ENCODE measurements around the gene HSPA1L. TPM values are rescaled to one million over a fixed set of nuclear protein-coding genes. Genes with fewer than 3 reads are reported as not detected.

HSPA1L gene
- total RNA-seq, 2 donors from 2014 or later = 1.1 to 1.2 TPM

GRCh38 chr6:31799781-31800180 lies 15.3 kb downstream of the HSPA1L start:
- H3K4me1 ChIP-seq (ENCODE audit: control insufficient read depth in 1 of 2, low read depth in 2 of 2) = peaks cover 15 to 18% of the 10 kb centered on the region in 2 donors
- no peaks in the 10 kb centered on the region for H3K36me3 ChIP-seq
- H3K27ac ChIP-seq = peak overlapping the region; percentile 87 to 89
- no peak overlapping the region for H3K4me3 ChIP-seq
- ATAC-seq (ENCODE audit: insufficient number of reproducible peaks, low FRiP score, low read depth) (peak; percentile 39), DNase-seq (ENCODE audit: low spot score) (no peak)
- no peaks in the 10 kb centered on the region for H3K27me3 ChIP-seq (replicated peaks; ENCODE audit: insufficient read depth)
- TF ChIP-seq CTCF (IDR thresholded peaks at IDR 0.05) = no peak
- no peaks in the 10 kb centered on the region for H3K9me3 ChIP-seq

DNA sequence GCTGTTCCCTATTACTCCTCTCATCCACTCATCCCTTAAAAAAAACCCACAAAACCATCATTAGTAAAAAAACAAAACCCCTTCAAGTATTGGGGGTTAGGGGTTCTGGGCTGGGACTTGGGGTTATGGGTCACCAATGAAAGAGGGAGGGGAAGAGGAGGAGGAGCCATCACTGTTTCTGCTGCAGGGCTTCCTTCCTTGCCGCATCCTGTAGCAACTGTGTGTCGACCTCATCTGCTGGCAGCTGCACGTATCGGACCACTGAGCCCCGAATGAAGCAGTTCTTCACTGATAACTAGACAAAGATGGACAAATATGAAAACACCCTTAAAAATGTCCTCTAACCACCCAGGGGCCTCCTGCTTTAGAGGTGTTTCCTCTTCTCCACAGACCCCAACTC lies 17.5 kb downstream of the HSPA1L start:
- H3K27me3 ChIP-seq (replicated peaks; ENCODE audit: insufficient read depth) = no peaks in the 10 kb centered on the region
- H3K4me3 ChIP-seq = no peak overlapping the region
- DNase-seq (ENCODE audit: low spot score) (no peak), ATAC-seq (ENCODE audit: insufficient number of reproducible peaks, low FRiP score, low read depth) (no peak)
- peak overlapping the region in 1 of 2 donors; percentile 98 for H3K27ac ChIP-seq
- H3K4me1 ChIP-seq (ENCODE audit: control insufficient read depth in 1 of 2, low read depth in 2 of 2) = peaks cover 23 to 28% of the 10 kb centered on the region in 2 donors
- TF ChIP-seq CTCF (IDR thresholded peaks at IDR 0.05) = no peak
- no peaks in the 10 kb centered on the region for H3K9me3 ChIP-seq
- H3K36me3 ChIP-seq = no peaks in the 10 kb centered on the region

DNA sequence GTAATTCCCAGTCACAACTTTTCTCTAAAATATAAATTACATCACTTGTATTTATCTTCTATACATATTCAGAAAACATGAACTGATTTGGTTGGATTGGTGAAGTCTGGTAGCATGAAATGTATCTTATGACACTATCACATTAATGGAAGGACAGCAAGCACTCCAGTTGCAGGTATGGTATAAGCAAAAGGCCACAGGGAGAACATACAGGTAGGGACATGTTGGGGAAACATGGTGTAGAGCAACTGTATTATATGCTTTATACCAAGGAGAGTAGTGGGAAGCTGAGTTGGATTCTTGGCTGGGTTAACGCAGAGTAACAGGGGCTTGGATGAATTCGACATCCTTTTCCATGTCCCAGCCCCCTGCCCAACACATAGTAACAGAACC lies 18.1 kb downstream of the HSPA1L start:
- H3K4me3 ChIP-seq = no peak overlapping the region
- H3K36me3 ChIP-seq = no peaks in the 10 kb centered on the region
- no peak for DNase-seq (ENCODE audit: low spot score)
- no peaks in the 10 kb centered on the region for H3K27me3 ChIP-seq (replicated peaks; ENCODE audit: insufficient read depth)
- no peak for ATAC-seq (ENCODE audit: insufficient number of reproducible peaks, low FRiP score, low read depth)
- H3K4me1 ChIP-seq (ENCODE audit: control insufficient read depth in 1 of 2, low read depth in 2 of 2) = peaks cover 23 to 28% of the 10 kb centered on the region in 2 donors
- no peaks in the 10 kb centered on the region for H3K9me3 ChIP-seq
- H3K27ac ChIP-seq = peak overlapping the region; percentile 14 to 98
- no peak for TF ChIP-seq CTCF (IDR thresholded peaks at IDR 0.05)

DNA sequence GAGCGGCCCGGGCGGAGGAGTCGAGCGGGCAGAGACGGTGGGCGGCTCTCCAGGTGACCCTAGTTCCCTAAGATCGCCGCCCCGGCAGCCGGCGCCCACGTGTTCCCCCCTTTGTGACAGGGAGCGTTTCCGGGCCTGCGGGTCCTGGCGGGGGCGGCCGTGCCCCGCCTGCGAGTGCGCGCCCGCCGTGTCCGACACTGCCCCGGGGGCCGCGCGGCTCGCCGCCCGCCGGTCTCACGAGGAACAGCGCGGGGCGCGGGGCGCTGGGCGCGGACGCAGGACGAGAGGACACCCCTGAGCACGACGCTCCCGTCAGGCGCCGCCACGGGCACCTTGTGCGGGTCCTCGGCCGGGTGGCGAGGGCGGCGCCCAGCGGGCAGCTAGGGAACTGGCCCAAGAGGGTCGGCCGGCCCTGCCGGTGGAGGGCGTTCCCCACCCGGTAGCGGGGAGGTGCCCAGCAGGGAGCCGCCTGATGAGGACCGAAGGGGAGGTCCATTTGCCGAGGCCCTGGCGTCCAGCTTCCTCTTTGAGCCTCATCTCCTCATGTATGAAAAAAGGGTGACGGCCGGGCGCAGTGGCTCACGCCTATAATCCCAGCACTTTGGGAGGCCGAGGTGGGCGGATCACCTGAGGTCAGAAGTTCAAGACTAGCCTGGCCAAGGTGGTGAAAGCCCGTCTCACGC lies 19.3 kb downstream of the HSPA1L start, which contains the start of gene VARS1:
VARS1 (minus strand) TSS at position 137 of the 683 bp plus-strand sequence. CDS start 535 bp downstream, outside the sequence.
- Histone ChIP-seq H3K9me3 (no peaks in the 10 kb centered on the region), H3K27ac (peak within 1 kb of the TSS; percentile 90 to 98), H3K27me3 (replicated peaks; ENCODE audit: insufficient read depth) (no peaks in the 10 kb centered on the region), H3K4me3 (peak within 1 kb of the TSS; percentile 93), H3K4me1 (ENCODE audit: control insufficient read depth in 1 of 2, low read depth in 2 of 2) (peaks cover 23 to 28% of the 10 kb centered on the region in 2 donors), H3K36me3 (peaks cover 4% of the 10 kb centered on the region)
- ATAC-seq (ENCODE audit: insufficient number of reproducible peaks, low FRiP score, low read depth) = peak; percentile 77
- peak; percentile 63 for DNase-seq (ENCODE audit: low spot score)
- TF ChIP-seq CTCF (IDR thresholded peaks at IDR 0.05) = peak; percentile 80

- DNase-seq (ENCODE audit: low spot score) (no peak), ATAC-seq (ENCODE audit: insufficient number of reproducible peaks, low FRiP score, low read depth) (no peak)
- peak overlapping the region; percentile 93 for H3K4me3 ChIP-seq
- H3K4me1 ChIP-seq (ENCODE audit: control insufficient read depth in 1 of 2, low read depth in 2 of 2) = peaks cover 20 to 26% of the 10 kb centered on the region in 2 donors
- H3K36me3 ChIP-seq = peaks cover 4% of the 10 kb centered on the region
- no peak for TF ChIP-seq CTCF (IDR thresholded peaks at IDR 0.05)
- no peaks in the 10 kb centered on the region for H3K9me3 ChIP-seq
- no peaks in the 10 kb centered on the region for H3K27me3 ChIP-seq (replicated peaks; ENCODE audit: insufficient read depth)
- peak overlapping the region; percentile 90 to 98 for H3K27ac ChIP-seq
These were observed 20.0 kb downstream of the HSPA1L start for GRCh38 chr6:31794866-31795615.

Data from thoracic aorta (tissue), 2 donors.